Activated CD4-positive, alpha-beta T cell treated with anti-CD3 and anti-CD28 coated beads for 24 hours (primary cell): ENCODE results near the gene BBLN.
"Not testable (repeated sequence)": the region's sequence is repeated elsewhere in the genome, so short reads cannot be mapped to it uniquely, and the experiment has no call there.

Experiments used
- DNase-seq, 2 donors: peaks; one replicate each; pipeline ENCODE4 v3.0.0-alpha.2; 2020; ENCODE audit warnings: low read depth in 2 of 2

The BBLN gene

GRCh38 chr9:128162215-128163026, 2.4 kb downstream of the BBLN start:
- no peak for DNase-seq

GRCh38 chr9:128163027-128163515, 3.0 kb downstream of the BBLN start:
- no peak for DNase-seq

DNA sequence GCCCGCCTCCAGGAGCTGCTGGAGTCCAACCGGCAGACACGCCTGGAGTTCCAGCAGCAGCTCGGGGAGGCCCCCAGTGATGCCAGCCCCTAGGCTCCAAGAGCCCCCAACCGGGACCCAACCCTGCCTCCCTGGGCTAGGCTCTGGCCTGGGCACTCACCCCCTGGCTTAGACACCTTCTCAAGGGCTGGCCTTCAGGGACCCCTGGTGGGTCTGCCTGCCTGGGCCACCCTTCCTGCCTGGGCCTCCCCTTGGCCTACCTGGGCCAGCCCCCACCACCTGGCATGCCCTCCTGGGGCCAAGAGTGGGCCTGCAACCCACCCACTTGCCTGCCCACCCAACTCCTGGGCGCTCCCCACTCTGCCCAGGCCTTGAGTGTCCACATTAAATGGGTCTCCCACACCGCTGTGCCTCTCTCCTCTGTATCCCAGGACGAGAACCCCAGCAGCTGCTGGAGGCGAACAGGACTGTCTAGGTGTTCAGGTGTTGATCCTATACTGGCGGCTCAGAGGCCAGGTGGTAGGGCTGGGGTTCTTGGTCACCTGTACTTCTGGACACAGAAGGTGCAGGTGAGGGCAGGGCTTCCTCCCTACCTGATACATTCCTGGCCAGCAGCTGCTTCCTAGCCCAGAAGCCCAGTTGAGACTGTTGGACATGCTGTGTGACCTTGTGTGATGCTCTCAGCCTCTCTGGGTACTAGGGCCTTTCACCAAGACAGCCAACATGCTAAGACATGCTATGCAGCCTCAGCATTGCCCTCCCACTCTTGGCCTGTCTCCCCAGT, 3.6 kb downstream of the BBLN start:
- no peak for DNase-seq

DNA sequence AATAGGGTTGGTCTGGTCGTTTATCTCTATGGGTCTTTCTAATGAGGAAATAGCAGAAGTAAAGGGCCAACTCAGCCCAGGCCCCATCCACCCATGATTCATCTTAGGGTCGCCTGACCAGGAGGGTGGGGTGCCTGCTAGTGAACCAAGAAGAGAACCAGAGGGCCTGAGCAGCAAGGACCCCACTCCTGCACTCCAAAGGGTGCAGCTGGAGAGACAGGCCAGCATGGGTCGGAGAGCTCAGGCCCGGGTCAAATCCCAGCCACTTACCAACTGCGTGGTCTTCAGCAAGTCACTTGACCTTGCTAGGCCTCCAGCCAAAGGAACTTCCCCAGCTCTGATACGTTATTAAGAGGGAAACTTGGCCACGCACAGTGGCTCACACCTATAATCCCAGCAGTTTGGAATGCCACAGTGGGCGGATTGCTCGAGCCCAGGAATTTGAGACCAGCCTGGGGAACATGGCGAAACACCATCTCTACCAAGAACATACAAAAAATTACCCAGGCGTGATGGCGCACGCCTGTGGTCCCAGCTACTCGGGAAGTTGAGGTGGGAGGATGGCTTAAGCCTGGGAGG, 4.3 kb downstream of the BBLN start:
- DNase-seq, result no peak

GRCh38 chr9:128166169-128166568, 6.1 kb downstream of the BBLN start:
- DNase-seq, result no peak

DNA sequence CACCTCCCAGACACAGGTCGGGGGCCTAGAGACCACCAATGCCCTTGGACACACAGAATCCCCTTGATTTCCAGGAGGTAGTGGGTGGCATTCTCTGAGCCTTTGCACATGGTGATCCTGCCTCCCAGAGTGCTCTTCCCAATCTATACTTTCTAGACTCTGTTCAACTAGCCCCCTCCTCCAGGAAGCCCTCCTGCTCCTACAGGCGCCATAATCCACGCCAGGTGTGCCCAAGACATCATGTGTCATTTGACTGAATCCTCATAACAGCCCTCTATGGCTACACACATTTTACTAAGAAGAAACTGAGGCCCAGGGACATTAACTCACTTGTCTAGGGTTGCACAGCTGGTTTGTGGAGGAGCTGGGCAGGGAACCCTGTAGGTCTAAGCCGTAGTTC, 7.1 kb downstream of the BBLN start:
- DNase-seq, result no peak

- no peak for DNase-seq
Measured at GRCh38 chr9:128168731-128169308, 8.8 kb downstream of the BBLN start.

DNA sequence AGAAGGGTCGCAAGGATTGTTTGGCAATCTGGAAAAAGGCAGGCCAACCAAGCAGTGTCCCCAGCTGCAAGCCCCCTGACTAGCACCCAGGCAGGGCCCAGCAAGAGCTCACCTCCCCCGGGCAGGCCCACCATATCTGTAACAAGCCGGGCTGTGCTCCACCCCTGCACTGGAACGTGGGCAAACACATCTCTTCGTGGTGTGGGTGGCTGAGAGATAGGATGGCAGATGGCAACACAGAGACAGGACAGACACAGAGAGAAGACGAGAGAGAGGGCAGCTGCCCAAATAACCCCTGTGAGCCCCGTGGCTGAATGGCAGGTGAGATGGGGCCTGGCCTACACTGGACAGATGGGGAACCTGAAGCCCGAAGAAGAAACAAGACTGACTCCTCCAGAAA, 9.4 kb downstream of the BBLN start:
- no peak for DNase-seq

DNA sequence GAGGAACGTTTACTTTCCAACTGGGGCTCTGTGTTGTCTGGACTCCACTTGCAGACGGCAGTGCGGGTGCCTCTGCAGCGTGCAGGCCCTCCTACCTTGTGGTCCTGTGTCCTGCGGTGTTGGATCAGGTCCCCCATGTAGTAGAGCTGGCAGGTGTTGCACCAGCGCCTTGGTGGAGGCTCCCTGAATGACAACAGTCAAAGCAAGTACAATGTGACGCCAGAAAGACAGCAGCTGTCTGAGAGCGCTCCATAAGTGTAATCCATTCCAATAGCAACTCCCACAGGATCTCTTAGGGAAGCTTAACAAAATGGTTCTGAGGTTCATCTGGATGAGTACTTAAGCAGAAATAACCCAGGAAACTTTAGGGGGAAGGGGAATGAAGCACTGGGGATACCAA, 9.9 kb downstream of the BBLN start:
- DNase-seq, result no peak

DNA sequence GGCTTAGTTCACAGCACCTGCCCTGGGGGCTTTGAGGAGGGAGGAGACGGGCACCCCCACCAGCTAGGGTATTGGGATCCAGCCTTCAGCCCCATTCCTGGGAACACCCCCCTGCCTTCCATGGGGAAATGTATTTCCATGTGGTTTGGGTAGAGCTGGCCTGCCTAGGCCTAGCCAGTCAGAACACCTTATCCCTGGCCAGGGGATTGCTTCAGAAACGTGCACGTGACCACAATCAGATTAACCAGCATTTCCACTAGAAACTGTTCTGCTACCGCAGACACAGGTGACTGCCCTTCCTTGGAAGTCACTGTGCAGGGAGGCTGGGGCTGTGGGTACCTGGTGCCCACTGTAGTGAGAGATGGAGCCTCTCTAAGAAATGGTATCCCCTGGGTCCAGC, 14.0 kb downstream of the BBLN start:
- DNase-seq, result no peak

DNA sequence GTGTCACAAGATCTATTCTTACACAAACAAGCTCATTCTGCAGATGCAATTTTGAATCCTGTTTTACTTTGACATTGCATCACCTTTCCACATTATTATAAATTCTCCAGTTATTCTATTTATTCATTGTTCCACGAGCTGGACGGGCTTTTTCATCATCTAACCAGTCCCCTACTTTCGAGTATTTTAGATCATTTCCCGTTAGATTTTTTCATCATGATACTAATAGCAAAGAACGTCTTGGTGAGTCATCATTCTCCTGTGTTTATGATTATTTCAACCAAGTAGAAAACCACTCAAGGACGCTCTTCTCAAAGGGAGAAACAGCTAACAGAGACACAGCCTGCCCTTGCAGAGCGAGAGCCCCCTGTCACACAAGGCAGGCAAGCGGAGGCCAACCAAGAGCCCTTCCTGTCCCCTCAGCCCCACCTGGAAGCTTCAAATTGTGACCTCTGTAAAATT, 15.1 kb downstream of the BBLN start:
- no peak for DNase-seq

DNA sequence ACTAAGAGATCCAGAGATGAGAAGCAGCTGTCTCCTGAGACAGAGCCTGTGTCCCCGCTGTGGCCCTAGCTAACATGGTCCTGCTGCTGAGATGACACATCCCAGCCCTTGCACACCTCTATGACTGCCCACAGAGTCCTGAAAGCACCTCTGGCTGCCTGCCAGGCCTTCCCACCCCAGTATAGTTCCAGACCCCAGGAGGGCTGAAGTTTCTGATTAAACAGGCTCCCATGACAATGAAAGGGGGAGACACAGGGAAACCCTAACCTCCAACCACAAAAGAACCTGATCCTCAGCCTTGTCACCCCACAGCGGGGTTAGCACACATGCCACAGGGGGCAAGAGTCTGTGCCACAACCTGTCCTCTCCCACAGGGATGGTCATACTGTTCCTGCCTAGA, 15.7 kb downstream of the BBLN start:
- DNase-seq, result no peak

DNA sequence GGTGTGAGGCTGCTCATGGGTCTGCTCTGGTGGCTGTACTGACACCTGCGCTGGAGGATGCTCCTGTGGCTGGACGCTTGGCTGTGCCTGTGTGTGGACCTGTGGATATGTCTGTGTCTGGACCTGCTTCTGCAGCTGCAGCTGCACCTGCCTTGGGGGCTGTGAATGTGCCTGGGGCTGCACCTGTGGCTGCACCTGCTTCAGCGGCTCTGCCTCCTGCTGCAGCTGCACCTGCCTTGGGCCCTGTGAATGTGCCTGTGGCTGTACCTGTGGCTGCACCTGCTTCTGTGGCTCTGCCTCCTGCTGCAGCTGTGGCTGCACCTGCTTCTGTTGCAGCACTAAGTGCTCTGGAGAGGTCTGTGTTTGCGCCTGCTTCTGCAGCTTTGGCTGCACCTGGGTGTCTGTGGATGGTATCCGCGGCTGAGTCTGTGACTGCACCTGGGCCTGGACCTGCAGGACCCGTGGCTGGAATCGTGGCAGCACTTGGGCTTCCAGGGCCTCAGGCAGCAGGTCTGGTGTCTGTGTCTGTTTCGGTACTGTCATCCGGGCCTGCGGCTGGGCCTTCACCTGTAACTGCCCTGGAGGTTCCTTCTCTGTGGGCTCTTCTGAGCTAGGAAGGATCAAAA, 18.9 kb downstream of the BBLN start:
- no peak for DNase-seq

- no peak for DNase-seq
Measured at GRCh38 chr9:128180001-128180400, 19.9 kb downstream of the BBLN start.

GRCh38 chr9:128180447-128180846, 20.4 kb downstream of the BBLN start:
- no peak for DNase-seq

DNA sequence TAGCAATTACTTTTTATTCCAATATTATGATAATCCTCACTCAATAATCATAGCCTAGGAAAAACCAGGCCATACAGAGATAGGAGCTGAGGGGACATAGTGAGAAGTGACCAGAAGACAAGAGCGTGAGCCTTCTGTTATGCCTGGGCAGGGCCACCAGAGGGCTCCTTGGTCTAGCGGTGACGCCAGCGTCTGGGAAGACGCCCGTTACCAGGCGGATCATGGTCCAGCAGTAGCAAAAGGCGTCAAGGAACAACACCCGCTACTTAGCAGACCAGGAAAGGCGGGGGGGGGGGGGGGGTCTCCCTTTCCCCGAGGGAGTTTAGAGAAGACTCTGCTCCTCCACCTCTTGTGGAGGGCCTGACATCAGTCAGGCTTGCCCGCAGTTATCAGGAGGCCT, 21.4 kb downstream of the BBLN start:
- DNase-seq, result not testable (repeated sequence)

DNA sequence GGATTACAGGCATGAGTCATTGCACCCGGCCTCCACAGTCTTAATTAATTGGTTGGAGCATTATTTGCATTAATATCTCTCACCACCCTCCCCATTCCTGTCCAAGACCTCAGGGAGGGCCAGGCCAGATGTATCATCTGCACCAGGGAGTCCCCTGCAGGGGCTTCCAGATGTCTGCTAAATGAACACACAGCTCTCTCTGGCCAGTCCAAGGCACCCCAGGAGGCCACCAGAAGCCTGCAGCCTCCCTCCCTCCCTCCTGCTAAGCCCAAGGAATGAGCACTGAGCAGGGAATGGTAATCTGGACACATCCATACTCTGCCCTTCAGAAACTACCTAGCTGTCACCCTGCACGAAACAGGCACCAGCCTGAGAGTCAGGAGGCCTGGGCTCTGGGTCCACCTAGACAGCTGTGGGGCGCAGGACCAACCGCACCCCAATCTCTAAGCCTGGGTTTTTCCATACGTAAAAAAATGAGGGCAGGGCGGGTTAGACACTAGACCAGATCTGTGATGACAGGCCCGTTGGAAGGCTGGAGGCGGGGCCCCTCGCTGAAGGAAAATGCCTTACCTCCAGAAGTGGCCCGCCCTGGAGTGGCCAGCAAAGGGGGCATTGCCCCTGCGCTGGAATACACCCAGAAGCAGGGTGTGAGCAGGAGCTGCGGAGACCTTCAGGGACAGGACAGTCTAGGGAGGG, 23.0 kb downstream of the BBLN start:
- DNase-seq, result no peak

DNA sequence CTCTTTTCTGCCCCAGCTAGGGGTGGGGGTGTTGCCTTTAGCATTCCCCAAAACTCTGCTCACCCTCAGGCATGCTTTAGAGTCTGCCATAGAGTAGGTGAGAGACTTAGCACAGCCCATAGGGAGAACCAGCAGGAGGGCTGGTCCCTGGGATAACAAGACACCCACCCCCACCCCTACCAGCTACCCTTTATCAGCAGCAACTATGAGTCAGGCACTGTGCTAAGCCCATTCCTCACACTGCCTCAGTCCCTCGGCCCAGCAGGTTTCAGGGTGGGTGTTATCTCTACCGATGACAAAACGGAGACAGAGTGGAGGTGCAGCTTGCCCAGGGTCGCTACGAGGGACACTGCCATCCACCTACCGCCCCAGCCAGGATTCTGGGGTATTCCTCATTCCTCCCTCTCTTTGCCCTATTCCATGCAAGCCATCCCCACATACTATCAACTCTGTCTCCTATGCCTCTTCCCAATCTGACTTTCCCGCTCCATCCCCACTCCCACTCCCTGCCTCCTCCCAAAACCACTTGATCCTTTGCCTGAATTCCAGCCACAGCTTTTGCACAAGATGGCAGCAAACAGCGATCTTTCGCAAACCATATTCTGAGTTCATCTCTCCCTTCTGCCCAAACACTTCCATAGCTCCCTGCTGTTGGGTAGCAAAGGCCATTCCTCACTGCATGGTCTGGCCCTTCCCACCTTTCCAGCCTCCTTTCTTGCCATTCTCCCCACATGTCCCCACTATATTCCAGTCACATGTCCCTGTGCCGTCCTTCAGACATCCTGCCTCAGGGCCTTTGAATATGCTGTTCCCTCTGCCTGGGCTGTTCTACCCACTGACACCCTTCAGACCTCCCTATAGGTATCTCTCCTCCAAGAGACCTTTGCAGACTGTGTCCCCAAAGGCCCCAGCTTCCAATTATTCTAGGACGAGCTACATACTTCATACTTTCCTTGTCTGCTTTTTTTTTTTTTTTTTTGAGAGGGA, 26.2 kb downstream of the BBLN start:
- no peak for DNase-seq

- no peak for DNase-seq
Measured at GRCh38 chr9:128187361-128187760, 27.3 kb downstream of the BBLN start.

DNA sequence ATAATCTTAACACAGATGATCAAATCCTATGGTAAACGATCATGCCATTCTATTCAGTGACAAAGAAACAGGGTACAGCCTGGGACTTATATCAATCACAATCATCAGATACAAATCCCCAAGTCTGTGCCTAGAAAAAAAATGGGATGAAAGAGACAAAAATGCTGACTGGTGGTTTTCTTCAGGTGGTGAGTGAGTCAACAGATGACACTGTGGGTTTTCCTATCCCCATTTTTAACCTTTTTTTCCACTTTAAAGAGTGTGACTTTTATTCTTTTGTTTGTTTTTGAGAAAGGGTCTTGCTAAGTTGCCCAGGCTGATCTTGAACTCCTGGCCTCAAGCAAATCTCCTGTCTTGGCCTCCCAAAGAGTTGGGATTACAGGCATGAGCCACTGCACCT, 28.1 kb downstream of the BBLN start:
- DNase-seq, result no peak
